RWPE2 (cell line): Measurements from ENCODE around the gene PFN3.

ENCODE experiments used
- ATAC-seq: fragments of 200-7000 bp; cut with Tn5 transposase; 3 replicates; pipeline ENCODE4 v1.9.1; 2021; ENCODE audit warnings: low read depth
- DNase-seq: peaks from one replicate; pipeline ENCODE4 v3.0.0-alpha.2; 2020; ENCODE audit warnings: low spot score
- H3K27ac ChIP-seq: fragments of 450-650 bp; 2 replicates; pipeline ENCODE4 v1.5.1; 2017; ENCODE audit warnings: mild to moderate bottlenecking; ENCODE audit not compliant: poor library complexity, severe bottlenecking
- H3K27me3 ChIP-seq: fragments of 250-450 bp; sonication (Bioruptor Pico); 2 replicates; pipeline ENCODE4 v1.5.1; 2021; ENCODE audit warnings: mild to moderate bottlenecking, moderate library complexity; ENCODE audit not compliant: insufficient read depth, poor library complexity, severe bottlenecking
- H3K36me3 ChIP-seq: fragments of 250-450 bp; sonication (Bioruptor Pico); 2 replicates; pipeline ENCODE4 v1.5.1; 2020; ENCODE audit warnings: low read depth, mild to moderate bottlenecking, moderate library complexity
- H3K4me1 ChIP-seq: fragments of 250-450 bp; sonication (Bioruptor Pico); 2 replicates; pipeline ENCODE4 v1.5.1; 2021; ENCODE audit warnings: mild to moderate bottlenecking, moderate library complexity; ENCODE audit not compliant: insufficient read depth, poor library complexity, severe bottlenecking
- H3K4me3 ChIP-seq: fragments of 250-450 bp; sonication (Bioruptor Pico); 2 replicates; pipeline ENCODE4 v1.5.1; 2021; ENCODE audit warnings: mild to moderate bottlenecking, moderate library complexity; ENCODE audit not compliant: severe bottlenecking
- H3K9me3 ChIP-seq: fragments of 250-450 bp; sonication (Bioruptor Pico); 2 replicates; pipeline ENCODE4 v1.5.1; 2021; ENCODE audit warnings: mild to moderate bottlenecking, moderate library complexity; ENCODE audit not compliant: severe bottlenecking
- CTCF ChIP-seq: fragments of 450-650 bp; IDR thresholded peaks from one replicate; pipeline ENCODE4 v1.5.1; 2017; ENCODE audit warnings: mild to moderate bottlenecking, moderate library complexity; ENCODE audit not compliant: poor library complexity, severe bottlenecking

Gene PFN3

GRCh38 chr5:177392765-177393164 is 7.7 kb downstream of the PFN3 start:
- TF ChIP-seq CTCF = no peak
- Histone ChIP-seq H3K4me3 (no peak overlapping the region), H3K27me3 (no peaks in the 10 kb centered on the region), H3K36me3 (no peaks in the 10 kb centered on the region), H3K4me1 (peaks cover 22% of the 10 kb centered on the region), H3K27ac (no peak overlapping the region), H3K9me3 (no peaks in the 10 kb centered on the region)
- ATAC-seq = no peak
- no peak for DNase-seq

- peak; percentile 57 for ATAC-seq
- Histone ChIP-seq H3K4me3 (no peak overlapping the region), H3K27me3 (no peaks in the 10 kb centered on the region), H3K9me3 (no peaks in the 10 kb centered on the region), H3K36me3 (no peaks in the 10 kb centered on the region), H3K4me1 (peaks cover 22% of the 10 kb centered on the region), H3K27ac (peak overlapping the region; percentile 78)
- TF ChIP-seq CTCF = peak; percentile 99
- DNase-seq = no peak
Measured at GRCh38 chr5:177390363-177391300, 9.8 kb downstream of the PFN3 start.

- no peak overlapping the region for H3K4me3 ChIP-seq
- ATAC-seq (peak; percentile 78), DNase-seq (peak; percentile 93)
- no peak for TF ChIP-seq CTCF
- peaks cover 22% of the 10 kb centered on the region for H3K4me1 ChIP-seq
- no peaks in the 10 kb centered on the region for H3K36me3 ChIP-seq
- H3K27me3 ChIP-seq = no peaks in the 10 kb centered on the region
- peak overlapping the region; percentile 78 for H3K27ac ChIP-seq
- H3K9me3 ChIP-seq = no peaks in the 10 kb centered on the region
Measured at GRCh38 chr5:177389241-177390169, 11.0 kb downstream of the PFN3 start.

- Histone ChIP-seq H3K27ac (peak overlapping the region; percentile 78), H3K4me3 (no peak overlapping the region), H3K9me3 (no peaks in the 10 kb centered on the region), H3K36me3 (no peaks in the 10 kb centered on the region), H3K4me1 (peaks cover 22% of the 10 kb centered on the region), H3K27me3 (no peaks in the 10 kb centered on the region)
- TF ChIP-seq CTCF = no peak
- ATAC-seq = no peak
- DNase-seq = no peak
Measured at GRCh38 chr5:177388521-177389052, 11.9 kb downstream of the PFN3 start.
